GM19397 (cell line): ENCODE data around the gene MAML3.

ENCODE experiments used
- ATAC-seq: cut with Tn5 transposase; IDR thresholded peaks from one replicate; pipeline ENCODE4 v1.9.1; 2021; ENCODE audit warnings: mild to moderate bottlenecking, moderate library complexity; ENCODE audit not compliant: unreplicated experiment

MAML3 gene

GRCh38 chr4:139851133-139851532 lies 302.9 kb downstream of the MAML3 start:
- no peak for ATAC-seq

GRCh38 chr4:139849219-139849618 lies 304.8 kb downstream of the MAML3 start:
- ATAC-seq, result no peak

GRCh38 chr4:139848028-139848427 lies 306.0 kb downstream of the MAML3 start:
- ATAC-seq, result no peak

- no peak for ATAC-seq
Observed at GRCh38 chr4:139847602-139848001, 306.4 kb downstream of the MAML3 start.

- ATAC-seq, result no peak
Observed at GRCh38 chr4:139846766-139847165, 307.2 kb downstream of the MAML3 start.

- no peak for ATAC-seq
Observed at GRCh38 chr4:139845453-139846093, 308.4 kb downstream of the MAML3 start.

GRCh38 chr4:139844459-139845036 lies 309.4 kb downstream of the MAML3 start:
- ATAC-seq, result no peak

GRCh38 chr4:139844057-139844456 lies 309.9 kb downstream of the MAML3 start:
- ATAC-seq, result no peak

- no peak for ATAC-seq
Observed at GRCh38 chr4:139843641-139844040, 310.3 kb downstream of the MAML3 start.

GRCh38 chr4:139841464-139842195 lies 312.4 kb downstream of the MAML3 start:
- ATAC-seq, result no peak

GRCh38 chr4:139840773-139841172 lies 313.2 kb downstream of the MAML3 start:
- ATAC-seq, result no peak

GRCh38 chr4:139839403-139840031 lies 314.5 kb downstream of the MAML3 start:
- no peak for ATAC-seq

- no peak for ATAC-seq
Observed at GRCh38 chr4:139838811-139839210, 315.2 kb downstream of the MAML3 start.

GRCh38 chr4:139834981-139835391 lies 319.0 kb downstream of the MAML3 start:
- ATAC-seq, result no peak

GRCh38 chr4:139834226-139834662 lies 319.7 kb downstream of the MAML3 start:
- ATAC-seq, result no peak

GRCh38 chr4:139833151-139833910 lies 320.7 kb downstream of the MAML3 start:
- ATAC-seq, result no peak

- no peak for ATAC-seq
Observed at GRCh38 chr4:139828966-139829664, 324.9 kb downstream of the MAML3 start.

- ATAC-seq, result no peak
Observed at GRCh38 chr4:139826426-139826825, 327.6 kb downstream of the MAML3 start.

GRCh38 chr4:139825523-139826014 lies 328.4 kb downstream of the MAML3 start:
- no peak for ATAC-seq

GRCh38 chr4:139824882-139825522 lies 329.0 kb downstream of the MAML3 start:
- ATAC-seq, result no peak
